CD4-positive, CD25-positive, alpha-beta regulatory T cell (primary cell): ENCODE results near the gene GNAT1. TPM values are rescaled to one million over a fixed set of nuclear protein-coding genes. Genes with fewer than 3 reads are reported as not detected.

Experiments used
- ATAC-seq, 2 donors: fragments of 150-1000 bp; cut with Tn5 transposase; one replicate each; pipeline ENCODE4 v1.10.0; 2021; ENCODE audit warnings: low read depth in 2 of 2, moderate number of reproducible peaks in 2 of 2, moderate library complexity in 1 of 2
- DNase-seq, 3 donors: peaks; one replicate each; pipeline versions ENCODE4 v3.0.0 to v3.0.0-alpha.2; 2012 to 2022; ENCODE audit warnings: mixed read lengths in 1 of 3
- H3K27ac ChIP-seq: one replicate; pipeline ENCODE4 v1.7.0; 2013; ENCODE audit warnings: mild to moderate bottlenecking, low read length; ENCODE audit not compliant: insufficient read depth, poor library complexity, severe bottlenecking
- H3K27me3 ChIP-seq: one replicate; pipeline ENCODE4 v1.7.0; 2013; ENCODE audit warnings: low read length; ENCODE audit not compliant: control insufficient read depth, insufficient read depth
- H3K36me3 ChIP-seq: one replicate; pipeline ENCODE4 v1.7.0; 2013; ENCODE audit warnings: mild to moderate bottlenecking, low read length, moderate library complexity; ENCODE audit not compliant: control insufficient read depth, insufficient read depth
- H3K4me1 ChIP-seq: 2 replicates; pipeline ENCODE4 v1.7.0; 2013; ENCODE audit warnings: mild to moderate bottlenecking, low read length; ENCODE audit not compliant: insufficient read depth, control insufficient read depth, poor library complexity, severe bottlenecking
- H3K4me3 ChIP-seq: one replicate; pipeline ENCODE4 v1.7.0; 2013; ENCODE audit warnings: low read depth, mild to moderate bottlenecking, low read length, moderate library complexity
- H3K9me3 ChIP-seq, 2 experiments: 1 replicate in 1 of 2; 2 replicates in 1 of 2; pipeline ENCODE4 v1.7.0; 2013; ENCODE audit warnings: low read length in 2 of 2, mild to moderate bottlenecking in 1 of 2, moderate library complexity in 1 of 2; ENCODE audit not compliant: control insufficient read depth in 2 of 2
- H3K27ac Mint-ChIP-seq, 3 donors: one replicate each; pipeline ENCODE4 v1.8.0; 2020 to 2022; ENCODE audit warnings: mild to moderate bottlenecking in 3 of 3, mixed read lengths in 3 of 3, moderate library complexity in 2 of 3
- H3K27me3 Mint-ChIP-seq: one replicate; pipeline ENCODE4 v1.8.0; 2022; ENCODE audit warnings: mild to moderate bottlenecking, mixed read lengths
- H3K36me3 Mint-ChIP-seq: one replicate; pipeline ENCODE4 v1.8.0; 2020; ENCODE audit warnings: mixed read lengths
- H3K4me1 Mint-ChIP-seq, 4 donors: one replicate each; pipeline ENCODE4 v1.8.0; 2020 to 2022; ENCODE audit warnings: mixed read lengths in 4 of 4, mild to moderate bottlenecking in 1 of 4
- H3K4me3 Mint-ChIP-seq, 4 donors: one replicate each; pipeline ENCODE4 v1.8.0; 2020 to 2022; ENCODE audit warnings: mild to moderate bottlenecking in 4 of 4, mixed read lengths in 4 of 4, moderate library complexity in 3 of 4
- H3K9me3 Mint-ChIP-seq, 7 donors: one replicate each; pipeline ENCODE4 v1.8.0; 2020 to 2022; ENCODE audit warnings: mixed read lengths in 7 of 7, mild to moderate bottlenecking in 3 of 7, moderate library complexity in 2 of 7
- polyA plus RNA-seq, 4 donors: library from polyadenylated mRNA; unstranded; fragments of 300-500 nt; fragmentation: Illumina TruSeq; gene quantifications; one replicate each; pipeline ENCODE4 v1.2.3, GENCODE V29; 2021
- total RNA-seq: library from RNA; stranded (reverse); gene quantifications from one replicate; pipeline ENCODE4 v1.2.3, GENCODE V29; 2022

The GNAT1 gene
- total RNA-seq (not detected), polyA plus RNA-seq (not detected)

DNA sequence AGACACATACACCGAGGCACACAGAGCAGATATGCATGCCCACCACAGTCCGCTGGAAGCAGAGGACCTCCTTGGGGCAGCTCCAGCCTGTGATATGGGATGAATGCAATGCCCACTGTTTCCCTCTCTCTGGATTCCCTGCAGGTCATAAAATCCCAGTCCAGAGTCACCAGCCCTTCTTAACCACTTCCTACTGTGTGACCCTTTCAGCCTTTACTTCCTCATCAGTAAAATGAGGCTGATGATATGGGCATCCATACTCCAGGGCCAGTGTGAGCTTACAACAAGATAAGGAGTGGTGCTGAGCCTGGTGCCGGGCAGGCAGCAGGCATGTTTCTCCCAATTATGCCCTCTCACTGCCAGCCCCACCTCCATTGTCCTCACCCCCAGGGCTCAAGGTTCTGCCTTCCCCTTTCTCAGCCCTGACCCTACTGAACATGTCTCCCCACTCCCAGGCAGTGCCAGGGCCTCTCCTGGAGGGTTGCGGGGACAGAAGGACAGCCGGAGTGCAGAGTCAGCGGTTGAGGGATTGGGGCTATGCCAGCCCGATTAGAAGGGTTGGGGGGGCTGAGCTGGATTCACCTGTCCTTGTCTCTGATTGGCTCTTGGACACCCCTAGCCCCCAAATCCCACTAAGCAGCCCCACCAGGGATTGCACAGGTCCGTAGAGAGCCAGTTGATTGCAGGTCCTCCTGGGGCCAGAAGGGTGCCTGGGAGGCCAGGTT is at the start of gene GNAT1:
GNAT1 (plus strand) TSS at position 675 of the 725 bp plus-strand sequence. CDS start 116 bp downstream, outside the sequence.
- no peaks in the 10 kb centered on the region for H3K9me3 ChIP-seq
- Mint-ChIP-seq H3K9me3 (peaks cover 0 to 1% (median 0%) of the 10 kb centered on the region in 7 donors), H3K27me3 (peaks cover 22% of the 10 kb centered on the region), H3K4me3 (no peak within 1 kb of the TSS), H3K4me1 (peaks cover 0 to 17% (median 2%) of the 10 kb centered on the region in 4 donors), H3K36me3 (no peaks in the 10 kb centered on the region), H3K27ac (no peak within 1 kb of the TSS)
- no peak within 1 kb of the TSS for H3K4me3 ChIP-seq
- no peak for DNase-seq
- H3K27ac ChIP-seq: no peak within 1 kb of the TSS
- no peaks in the 10 kb centered on the region for H3K36me3 ChIP-seq
- no peak for ATAC-seq
- peaks cover 25% of the 10 kb centered on the region for H3K4me1 ChIP-seq
- no peaks in the 10 kb centered on the region for H3K27me3 ChIP-seq

DNA sequence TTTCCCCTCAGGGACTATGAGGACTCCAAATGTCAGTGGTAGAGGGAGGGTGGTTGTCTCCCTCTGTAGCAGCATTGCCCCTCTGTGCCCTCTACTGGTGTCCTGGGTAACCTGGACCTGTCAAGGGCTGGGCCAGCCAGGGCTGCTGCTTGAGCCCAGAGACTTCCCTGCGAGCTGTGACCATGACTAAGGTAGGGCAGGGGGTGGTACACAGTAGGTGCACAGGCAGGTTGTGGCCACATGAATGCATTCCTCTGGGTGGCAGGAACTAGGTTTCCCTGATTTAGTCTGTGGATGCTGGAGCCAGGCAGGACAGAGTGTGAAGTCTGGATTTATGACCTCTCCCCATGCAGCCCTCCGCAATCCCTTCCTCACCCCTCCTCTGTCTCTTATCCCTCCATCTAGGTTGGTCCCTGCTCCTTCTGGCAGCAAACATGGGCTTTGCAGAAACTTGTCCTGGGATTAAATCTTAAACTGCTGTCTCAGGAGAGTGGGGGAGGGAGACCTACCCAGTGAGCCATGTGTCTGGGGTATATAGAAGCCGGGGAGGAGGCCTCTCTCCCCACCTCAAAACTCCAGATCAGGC is 45.0 kb upstream of the GNAT1 start:
- Mint-ChIP-seq H3K9me3 (peaks cover 0 to 1% (median 0%) of the 10 kb centered on the region in 7 donors), H3K4me1 (no peaks in the 10 kb centered on the region), H3K36me3 (no peaks in the 10 kb centered on the region), H3K27ac (no peak overlapping the region), H3K4me3 (no peak overlapping the region), H3K27me3 (peaks cover 19% of the 10 kb centered on the region)
- Histone ChIP-seq H3K4me3 (no peak overlapping the region), H3K9me3 (no peaks in the 10 kb centered on the region), H3K4me1 (no peaks in the 10 kb centered on the region), H3K27ac (no peak overlapping the region), H3K36me3 (no peaks in the 10 kb centered on the region), H3K27me3 (no peaks in the 10 kb centered on the region)
- DNase-seq (no peak), ATAC-seq (no peak)

DNA sequence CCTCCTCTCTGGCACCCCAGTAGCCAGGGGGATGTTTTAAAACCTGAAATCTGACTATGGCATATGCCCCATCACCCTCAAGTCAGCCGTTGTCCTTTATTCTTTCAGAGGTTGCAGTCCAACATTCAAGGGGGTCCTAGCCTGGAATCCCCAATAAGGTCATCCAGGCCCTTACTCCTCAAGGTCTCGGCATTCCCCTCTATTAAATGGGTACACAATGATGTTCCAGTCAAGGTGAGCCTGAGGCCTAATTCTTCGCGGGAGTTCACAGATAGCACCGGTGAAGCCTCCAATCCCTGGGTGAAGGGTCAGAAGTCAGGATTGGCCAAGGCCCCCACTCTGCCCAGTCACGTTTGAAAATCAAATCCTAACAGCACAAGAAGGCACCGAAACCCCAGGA is 44.4 kb upstream of the GNAT1 start:
- H3K27me3 Mint-ChIP-seq: peaks cover 21% of the 10 kb centered on the region
- no peaks in the 10 kb centered on the region for H3K4me1 Mint-ChIP-seq
- no peak for DNase-seq
- Histone ChIP-seq H3K27me3 (no peaks in the 10 kb centered on the region), H3K4me3 (no peak overlapping the region), H3K9me3 (no peaks in the 10 kb centered on the region), H3K4me1 (no peaks in the 10 kb centered on the region), H3K27ac (no peak overlapping the region), H3K36me3 (no peaks in the 10 kb centered on the region)
- H3K27ac Mint-ChIP-seq: no peak overlapping the region
- H3K36me3 Mint-ChIP-seq: no peaks in the 10 kb centered on the region
- H3K9me3 Mint-ChIP-seq: peaks cover 0 to 1% (median 0%) of the 10 kb centered on the region in 7 donors
- ATAC-seq: no peak
- no peak overlapping the region for H3K4me3 Mint-ChIP-seq

DNA sequence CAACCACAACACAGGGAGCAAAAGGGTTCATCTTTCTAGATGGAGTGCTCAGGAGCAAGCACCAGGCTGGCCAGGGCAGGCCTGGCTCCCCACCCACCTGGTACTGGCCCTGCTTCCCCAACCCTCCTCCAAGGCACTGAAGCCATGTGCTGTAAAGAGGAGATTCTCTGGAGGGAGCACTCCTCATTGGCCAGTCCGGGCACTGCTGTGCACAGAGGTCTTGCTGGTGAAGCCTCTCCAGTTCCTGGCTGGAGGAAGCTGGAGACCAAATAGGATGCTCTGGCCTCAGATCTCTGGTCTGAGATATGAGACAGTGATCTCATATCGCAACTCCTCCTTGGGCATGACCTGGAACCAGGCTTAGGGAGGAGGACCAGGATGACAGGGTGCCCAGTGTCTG is 44.0 kb upstream of the GNAT1 start:
- no peaks in the 10 kb centered on the region for H3K4me1 Mint-ChIP-seq
- no peak overlapping the region for H3K27ac ChIP-seq
- H3K27me3 Mint-ChIP-seq: peaks cover 24% of the 10 kb centered on the region
- peaks cover 0 to 1% (median 0%) of the 10 kb centered on the region in 7 donors for H3K9me3 Mint-ChIP-seq
- H3K36me3 Mint-ChIP-seq: no peaks in the 10 kb centered on the region
- H3K4me1 ChIP-seq: no peaks in the 10 kb centered on the region
- no peaks in the 10 kb centered on the region for H3K36me3 ChIP-seq
- ATAC-seq (no peak), DNase-seq (no peak)
- H3K4me3 Mint-ChIP-seq: no peak overlapping the region
- no peak overlapping the region for H3K4me3 ChIP-seq
- H3K27me3 ChIP-seq: no peaks in the 10 kb centered on the region
- no peaks in the 10 kb centered on the region for H3K9me3 ChIP-seq
- H3K27ac Mint-ChIP-seq: no peak overlapping the region

DNA sequence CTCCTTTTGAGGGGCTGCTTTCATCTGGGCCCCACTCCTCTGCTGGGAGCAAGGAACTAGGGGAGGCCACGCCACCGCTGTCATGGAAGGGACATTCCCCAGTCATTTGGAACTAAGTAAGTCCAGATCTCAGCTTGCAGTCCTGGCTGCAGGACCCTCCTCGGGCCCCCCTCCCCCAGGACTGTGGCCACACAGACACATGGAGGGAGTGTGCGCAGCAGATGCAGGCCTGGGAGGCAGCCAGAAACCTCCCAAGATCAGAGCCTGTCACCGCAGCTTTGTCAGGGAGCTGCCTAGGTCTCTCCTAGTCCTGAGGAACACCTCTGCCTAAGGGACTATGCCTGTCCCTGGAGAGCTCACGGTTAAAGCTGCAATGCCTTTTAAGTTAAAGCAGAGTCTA is 43.5 kb upstream of the GNAT1 start:
- no peaks in the 10 kb centered on the region for H3K36me3 Mint-ChIP-seq
- DNase-seq (no peak), ATAC-seq (no peak)
- no peaks in the 10 kb centered on the region for H3K36me3 ChIP-seq
- H3K27me3 ChIP-seq: no peaks in the 10 kb centered on the region
- H3K9me3 ChIP-seq: no peaks in the 10 kb centered on the region
- no peak overlapping the region for H3K27ac Mint-ChIP-seq
- H3K4me1 Mint-ChIP-seq: no peaks in the 10 kb centered on the region
- H3K27me3 Mint-ChIP-seq: peaks cover 28% of the 10 kb centered on the region
- peaks cover 0 to 1% (median 0%) of the 10 kb centered on the region in 7 donors for H3K9me3 Mint-ChIP-seq
- no peaks in the 10 kb centered on the region for H3K4me1 ChIP-seq
- no peak overlapping the region for H3K4me3 Mint-ChIP-seq
- H3K27ac ChIP-seq: no peak overlapping the region
- no peak overlapping the region for H3K4me3 ChIP-seq

DNA sequence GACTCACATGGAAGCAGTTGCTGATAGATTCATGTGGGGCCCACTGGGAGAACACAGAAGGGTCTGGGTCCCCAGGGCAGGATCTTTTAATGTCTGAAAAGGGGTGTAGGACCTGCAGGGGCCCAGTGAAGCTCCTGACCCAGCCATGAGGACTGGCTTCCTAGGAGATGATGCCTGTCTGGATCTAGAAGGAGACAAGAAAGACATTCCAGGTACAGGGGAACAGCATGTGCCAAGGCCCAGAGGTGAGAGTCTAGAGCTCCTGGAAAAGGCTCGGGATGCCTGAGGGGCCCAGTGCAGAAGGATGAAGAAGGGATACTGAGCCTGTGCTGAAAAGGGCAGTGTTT is 41.0 kb upstream of the GNAT1 start:
- Histone ChIP-seq H3K27ac (no peak overlapping the region), H3K9me3 (no peaks in the 10 kb centered on the region), H3K4me1 (peaks cover 8% of the 10 kb centered on the region), H3K4me3 (no peak overlapping the region), H3K27me3 (peaks cover 11% of the 10 kb centered on the region), H3K36me3 (no peaks in the 10 kb centered on the region)
- H3K27ac Mint-ChIP-seq: no peak overlapping the region
- no peak for ATAC-seq
- H3K27me3 Mint-ChIP-seq: peaks cover 45% of the 10 kb centered on the region
- no peaks in the 10 kb centered on the region for H3K36me3 Mint-ChIP-seq
- H3K4me1 Mint-ChIP-seq: peaks cover 0 to 10% (median 5%) of the 10 kb centered on the region in 4 donors
- no peak overlapping the region for H3K4me3 Mint-ChIP-seq
- H3K9me3 Mint-ChIP-seq: peaks cover 0 to 1% (median 0%) of the 10 kb centered on the region in 7 donors
- no peak for DNase-seq

DNA sequence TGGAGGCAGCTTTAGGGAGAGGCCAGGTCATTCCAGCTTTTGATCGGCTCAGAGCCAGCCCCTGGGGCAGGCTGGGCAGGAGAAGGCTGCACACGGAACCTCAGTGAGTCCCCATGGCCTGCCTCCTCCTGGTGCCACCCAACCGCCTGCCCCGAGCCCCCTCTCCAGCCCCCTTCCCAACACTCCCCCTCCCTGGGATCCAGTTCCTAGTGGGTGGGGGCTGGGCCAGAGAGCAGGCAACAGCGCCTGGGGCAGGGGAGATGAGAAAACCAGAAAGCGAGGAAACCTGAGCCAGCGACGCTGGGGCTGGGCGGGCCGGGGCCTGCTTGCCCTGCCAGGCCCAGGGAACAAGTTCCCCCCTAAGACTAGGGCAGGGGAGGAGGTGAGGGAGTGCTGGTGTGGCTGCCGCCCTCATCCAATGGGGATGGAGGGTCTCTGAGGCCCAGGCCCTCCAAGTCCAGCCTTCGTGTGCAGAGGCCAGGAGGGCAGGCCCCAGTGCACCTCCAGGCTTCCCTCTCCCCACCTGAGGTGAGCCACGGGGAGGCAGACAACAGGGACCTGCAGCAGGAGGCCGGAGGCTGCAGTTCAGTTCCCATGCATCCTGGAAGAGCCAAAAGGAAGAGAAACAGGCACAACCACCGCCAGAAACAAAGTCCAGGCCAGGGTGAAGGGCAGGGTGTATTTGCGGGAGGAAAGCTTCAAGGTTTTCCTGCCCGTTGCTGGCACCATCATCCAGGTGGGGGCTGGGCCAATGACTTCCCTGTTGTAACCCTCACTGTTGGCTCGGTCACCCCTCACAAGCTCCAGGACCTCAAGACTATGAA is 40.3 kb upstream of the GNAT1 start:
- no peak overlapping the region for H3K4me3 ChIP-seq
- H3K36me3 ChIP-seq: no peaks in the 10 kb centered on the region
- peaks cover 0 to 14% (median 8%) of the 10 kb centered on the region in 4 donors for H3K4me1 Mint-ChIP-seq
- peaks cover 50% of the 10 kb centered on the region for H3K27me3 Mint-ChIP-seq
- peaks cover 14% of the 10 kb centered on the region for H3K4me1 ChIP-seq
- no peak overlapping the region for H3K27ac ChIP-seq
- peaks cover 11% of the 10 kb centered on the region for H3K27me3 ChIP-seq
- H3K27ac Mint-ChIP-seq: no peak overlapping the region
- DNase-seq (no peak), ATAC-seq (no peak)
- H3K9me3 Mint-ChIP-seq: peaks cover 0 to 2% (median 0%) of the 10 kb centered on the region in 7 donors
- no peak overlapping the region for H3K4me3 Mint-ChIP-seq
- no peaks in the 10 kb centered on the region for H3K36me3 Mint-ChIP-seq
- no peaks in the 10 kb centered on the region for H3K9me3 ChIP-seq
